ENCODE measurements around the gene NADK2.

- TF ChIP-seq CTCF (IDR thresholded peaks at IDR 0.05) (no peak), POLR2A (IDR thresholded peaks at IDR 0.05) (no peak)
Observed at GRCh38 chr5:36281626-36282025, 39.9 kb upstream of the NADK2 start.
